NCI-H446 (cell line): Measurements from ENCODE around the gene EHD1.
"Not testable (repeated sequence)": the region's sequence is repeated elsewhere in the genome, so short reads cannot be mapped to it uniquely, and the experiment has no call there.

Experiments
- DNase-seq, 2 experiments: peaks; one replicate each; lab custom pipeline; 2025; lab: John Stamatoyannopoulos, UW

EHD1 gene

DNA sequence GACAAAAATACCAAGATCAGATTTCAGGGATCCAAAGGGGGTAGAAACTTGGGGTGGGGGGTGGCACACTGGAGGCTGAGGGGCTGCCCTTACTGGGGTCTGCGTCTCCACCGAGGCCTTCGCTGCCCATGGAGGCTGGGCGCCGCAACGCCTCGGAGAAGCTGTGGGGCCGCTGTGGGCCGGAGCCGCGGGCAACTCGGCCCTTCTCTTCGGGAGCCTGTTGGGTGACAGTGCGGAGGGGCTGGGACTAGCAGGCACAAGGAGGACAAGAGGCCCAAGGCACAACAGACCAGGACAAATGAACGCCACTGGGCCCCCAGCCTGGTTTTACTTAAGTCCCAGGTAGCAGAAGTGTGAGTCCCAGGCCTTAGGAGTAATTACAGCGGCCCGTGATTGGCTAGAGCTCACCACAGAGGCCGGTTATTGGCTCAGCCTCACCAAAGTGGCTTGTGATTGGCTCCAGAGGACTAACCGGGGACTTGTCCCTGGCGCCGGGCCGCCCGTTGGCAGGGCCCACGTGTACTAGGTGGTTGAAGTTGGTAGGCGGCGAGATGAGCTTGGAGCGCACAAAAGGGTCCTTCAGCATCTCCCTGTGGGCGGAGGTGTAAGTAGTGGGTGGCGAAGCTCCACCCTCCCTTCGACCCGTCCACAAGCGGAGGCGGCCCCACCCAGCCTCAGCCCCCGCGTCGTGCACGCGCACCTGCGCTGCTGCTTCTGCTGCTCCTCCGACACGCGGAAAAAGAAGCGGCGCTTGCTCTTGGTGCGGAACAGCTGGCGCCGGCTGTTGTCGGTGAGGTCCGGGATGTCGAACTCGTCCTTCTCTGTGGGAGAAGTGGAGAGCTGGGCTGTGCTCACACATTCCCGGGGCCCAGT, 51.6 kb downstream of the EHD1 start:
- no peak for DNase-seq

GRCh38 chr11:64826062-64826461, 52.4 kb downstream of the EHD1 start:
- no peak for DNase-seq

DNA sequence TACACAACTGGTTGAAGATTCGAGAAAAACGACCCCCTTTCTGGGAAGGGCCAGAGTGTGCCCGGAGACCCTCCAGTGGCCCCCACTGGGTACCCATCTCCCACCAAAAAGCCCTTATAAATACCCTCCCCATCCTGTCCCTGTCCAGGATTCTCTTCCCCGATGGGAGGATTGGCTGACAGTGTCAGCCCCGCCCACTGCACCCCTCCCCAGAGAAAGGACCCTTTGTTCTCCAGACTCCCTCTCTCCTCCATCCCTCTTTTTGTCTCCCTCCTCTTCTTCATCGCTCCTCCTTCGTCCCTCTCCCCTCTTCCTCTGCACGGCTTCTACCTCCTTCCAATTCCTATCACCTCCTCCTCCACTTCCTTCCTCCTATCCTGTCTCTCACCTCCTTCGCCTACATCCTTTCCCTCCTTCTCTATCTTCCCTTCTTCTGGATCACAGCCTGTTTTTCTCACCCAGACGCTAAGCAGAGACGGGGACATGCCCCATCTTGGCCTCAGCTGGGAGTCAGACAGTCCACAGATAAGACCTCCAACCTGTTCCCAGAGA, 54.8 kb downstream of the EHD1 start:
- DNase-seq: no peak

- no peak for DNase-seq
Observed at GRCh38 chr11:64817476-64817875, 60.9 kb downstream of the EHD1 start.

DNA sequence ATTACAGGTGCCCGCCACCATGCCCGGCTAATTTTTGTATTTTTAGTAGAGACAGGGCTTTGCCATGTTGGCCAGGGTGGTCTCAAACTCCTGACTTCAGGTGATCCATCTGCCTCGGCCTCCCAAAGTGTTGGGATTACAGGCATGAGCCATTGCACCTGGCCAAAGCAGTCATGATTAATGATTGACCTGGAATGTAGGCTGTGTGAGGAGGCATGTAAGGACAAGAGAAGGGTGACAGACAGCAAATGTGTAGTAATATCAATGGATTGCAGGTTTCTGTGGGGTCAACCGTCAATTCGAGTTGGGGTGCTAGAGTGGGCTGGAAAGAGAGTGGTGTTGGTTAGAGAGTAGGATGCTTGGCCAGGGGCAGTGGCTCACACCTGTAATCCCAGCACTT, 63.0 kb downstream of the EHD1 start:
- not testable (repeated sequence) for DNase-seq

GRCh38 chr11:64814712-64815187, 63.7 kb downstream of the EHD1 start:
- DNase-seq: no peak

GRCh38 chr11:64813826-64814225, 64.6 kb downstream of the EHD1 start:
- DNase-seq: no peak

GRCh38 chr11:64810891-64811272, 67.5 kb downstream of the EHD1 start:
- no peak for DNase-seq

DNA sequence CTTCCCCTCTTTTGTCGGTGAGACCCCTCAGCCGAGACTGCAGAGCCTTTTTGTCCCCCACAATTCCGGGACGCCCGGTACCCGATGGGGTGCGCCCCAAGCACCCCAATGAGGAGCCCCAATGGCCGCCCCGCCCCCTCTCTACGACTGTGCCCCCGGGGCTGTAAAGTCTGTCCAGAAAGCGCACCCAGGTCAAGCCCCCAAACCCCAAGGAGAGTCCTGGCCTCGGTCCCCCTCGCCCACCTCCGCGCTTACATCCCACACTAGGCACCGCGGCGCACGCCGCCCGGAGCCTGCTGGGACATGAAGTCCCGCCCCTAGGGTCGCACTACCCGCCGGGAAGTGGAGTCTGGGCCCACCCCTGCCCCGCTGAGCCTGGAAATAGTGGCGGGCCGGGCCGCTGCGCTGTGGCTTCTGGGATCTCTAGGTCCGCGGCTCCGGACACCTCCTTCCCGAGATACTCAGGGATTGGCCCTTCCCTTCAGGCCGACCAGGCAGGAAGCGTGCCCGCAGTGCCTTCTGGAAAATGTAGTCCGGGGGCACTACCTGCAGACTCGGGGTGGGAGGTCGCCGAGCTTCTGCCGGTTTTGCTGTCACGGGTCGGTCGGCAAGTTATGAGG, 68.0 kb downstream of the EHD1 start, which contains the start of gene MEN1:
TSS of gene MEN1 (minus strand) at position 281 of the 620 bp plus-strand sequence. CDS start 442 bp downstream, outside the sequence.
- DNase-seq: peak; percentile 90 to 98

DNA sequence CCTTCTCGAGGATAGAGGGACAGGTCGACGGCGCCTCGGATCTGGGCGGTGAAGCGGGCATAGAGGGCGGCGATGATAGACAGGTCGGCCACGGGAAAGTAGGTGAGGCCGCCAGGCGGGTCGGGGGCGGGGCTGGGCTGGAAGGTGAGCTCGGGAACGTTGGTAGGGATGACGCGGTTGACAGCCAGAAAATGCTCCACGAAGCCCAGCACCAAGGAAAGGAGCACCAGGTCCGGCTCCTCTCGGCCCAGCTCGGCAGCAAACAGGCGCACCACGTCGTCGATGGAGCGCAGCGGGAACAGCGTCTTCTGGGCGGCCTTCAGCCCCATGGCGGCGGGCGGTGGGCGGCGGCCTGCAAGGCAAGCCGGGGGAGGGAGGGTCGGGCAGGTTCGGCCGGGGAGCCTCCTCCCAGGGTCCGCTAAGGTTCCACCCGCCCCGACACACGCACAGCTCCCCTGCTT, 68.6 kb downstream of the EHD1 start:
- DNase-seq: no peak

DNA sequence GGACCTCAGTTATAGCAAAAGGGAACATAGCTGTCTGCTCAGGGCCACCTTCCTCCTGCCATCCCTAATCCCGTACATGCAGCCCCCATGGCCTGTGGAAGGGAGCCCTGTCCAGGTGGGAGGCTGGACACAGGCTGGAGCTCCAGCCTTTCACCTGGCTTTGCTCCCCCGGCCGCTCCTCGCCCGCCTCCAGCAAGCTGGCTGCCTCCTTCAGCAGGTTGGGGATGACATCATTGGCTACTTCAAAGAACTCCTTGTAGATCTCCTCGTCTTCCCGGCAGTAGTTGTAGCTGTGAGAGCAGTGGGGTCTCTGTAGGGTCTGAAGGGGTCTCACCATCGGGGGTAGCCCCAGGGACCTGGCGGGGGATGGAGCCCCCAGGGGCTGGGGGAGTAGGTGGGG, 72.9 kb downstream of the EHD1 start:
- DNase-seq: no peak

DNA sequence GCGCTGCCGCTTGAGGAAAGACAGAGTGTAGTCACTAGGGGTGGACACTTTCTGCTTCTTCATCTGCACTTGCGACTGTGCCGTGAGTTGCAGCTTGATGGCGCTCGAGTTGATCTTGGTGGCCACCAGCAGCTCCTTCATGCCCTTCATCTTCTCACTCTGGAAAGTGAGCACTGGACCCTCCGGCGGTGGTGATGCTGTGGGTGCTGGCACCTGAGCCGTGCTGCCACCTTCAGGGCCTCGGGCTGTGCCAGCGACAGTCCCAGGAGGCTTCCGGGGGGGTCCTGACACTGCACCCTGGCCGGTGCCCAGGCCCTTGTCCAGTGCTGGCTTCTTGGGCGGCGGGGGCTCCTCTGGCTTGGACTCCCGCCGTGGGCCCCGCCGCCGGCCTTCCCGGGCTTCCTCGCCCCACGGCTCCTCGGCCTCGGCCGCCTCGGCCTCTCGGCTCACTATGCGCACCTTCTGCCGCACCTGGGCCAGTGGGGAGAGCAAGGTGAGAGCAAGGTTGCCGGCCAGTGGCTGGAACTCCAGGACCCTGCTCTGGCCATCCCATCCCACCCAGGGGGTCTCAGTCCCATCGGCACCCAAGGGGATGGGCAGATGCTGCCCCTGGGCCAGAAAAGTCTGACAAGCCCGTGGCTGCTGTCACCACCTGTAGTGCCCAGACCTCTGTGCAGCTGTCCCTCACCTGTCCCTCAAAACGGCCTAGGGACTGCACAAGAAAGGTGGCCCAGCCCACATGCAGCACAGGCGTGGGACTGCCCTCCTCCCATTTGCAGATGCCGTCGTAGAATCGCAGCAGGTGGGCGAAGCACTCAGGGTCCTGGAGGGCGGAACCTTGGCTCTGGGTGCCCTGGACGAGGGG, 73.8 kb downstream of the EHD1 start:
- no peak for DNase-seq

DNA sequence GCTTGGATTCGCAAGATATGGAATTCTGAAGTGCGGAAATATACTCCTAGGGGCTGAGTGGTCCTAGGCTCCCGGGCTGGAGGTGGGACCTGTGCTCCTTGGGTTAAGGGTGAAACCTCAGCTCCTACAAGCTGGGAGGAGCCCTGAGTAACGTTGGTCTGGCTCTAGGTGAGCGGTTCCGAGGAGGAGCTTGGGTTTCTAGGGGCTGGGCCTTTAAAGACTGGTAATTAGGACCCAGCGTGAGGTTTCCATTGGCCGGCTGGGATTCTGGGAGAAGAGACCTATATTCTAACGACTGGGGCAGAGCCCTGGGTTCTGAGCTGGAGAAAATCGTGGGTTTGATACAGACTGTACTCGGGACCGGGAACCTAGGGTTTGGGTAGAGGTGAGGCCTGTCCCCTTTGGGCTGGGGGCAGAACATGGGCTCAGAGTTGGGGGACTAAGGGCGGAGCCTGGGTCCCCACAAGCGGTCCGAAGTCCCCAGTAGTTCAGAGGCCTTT, 74.5 kb downstream of the EHD1 start:
- DNase-seq: no peak

DNA sequence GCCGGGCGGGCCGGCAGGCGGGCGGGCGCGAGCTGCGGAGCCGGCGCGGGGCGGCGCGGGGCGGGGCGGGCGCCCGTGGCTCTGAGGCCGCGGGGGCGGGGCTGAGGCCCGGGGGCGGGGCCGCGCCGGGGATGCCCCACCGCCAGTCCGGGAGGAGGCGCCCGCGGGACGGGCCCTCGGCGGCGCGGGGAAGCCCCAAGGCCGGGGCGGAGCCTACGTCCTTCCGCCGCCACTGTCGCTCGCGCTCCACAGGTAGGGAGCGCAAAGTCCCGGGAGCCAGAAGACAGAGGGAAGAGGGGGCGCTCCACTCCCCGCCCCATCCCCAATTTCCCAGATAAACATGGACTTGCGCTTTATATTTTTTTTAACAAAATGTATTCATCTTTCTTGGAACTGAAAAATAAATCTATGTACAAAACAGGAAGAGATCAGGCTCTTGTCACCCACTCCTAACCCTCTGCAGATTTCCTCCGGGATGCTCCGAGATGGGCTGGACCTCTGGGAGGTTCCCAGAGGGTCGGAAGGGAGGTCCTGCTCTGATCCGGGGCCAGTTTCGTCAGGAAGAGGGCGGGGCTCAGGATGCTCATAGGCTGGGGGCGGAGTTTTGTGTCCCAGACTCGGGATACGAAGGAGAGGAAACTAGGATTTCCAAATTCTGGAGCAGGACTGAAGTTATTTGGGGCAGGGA, 75.1 kb downstream of the EHD1 start, which contains the start of gene MAP4K2:
TSS of gene MAP4K2 (minus strand) at position 57 of the 688 bp plus-strand sequence. CDS start 65 bp downstream, outside the sequence.
- peak; percentile 65 to 90 for DNase-seq

GRCh38 chr11:64802370-64803157, 75.9 kb downstream of the EHD1 start:
- no peak for DNase-seq
